Heart left ventricle (tissue), 13 donors: ENCODE data around the gene STPG2.

Experiments
- CTCF ChIP-seq, 12 donors: fragments of 200-600 bp; sonication (generic) in 4 of 12; IDR thresholded peaks; one replicate each; pipeline versions ENCODE4 v1.5.0 to v1.8.0; 2018 to 2022; ENCODE audit warnings: antibody characterized with exemption in 12 of 12, mild to moderate bottlenecking in 5 of 12
- POLR2A ChIP-seq, 2 donors: fragments of 450-650 bp; IDR thresholded peaks; one replicate each; pipeline ENCODE4 v1.6.1; 2017; ENCODE audit warnings: antibody characterized with exemption in 2 of 2, mild to moderate bottlenecking in 2 of 2, moderate library complexity in 2 of 2
- donor health status: ischemic (EF 13 %, LVEDD 7.1; RV severe dilation, severe dysfunction).
- donor health status: DM: no; HTN: yes; CAD: no.
- donor health status: DM: no; HTN: no; CAD: no.
- donor health status: ischemic (EF 25% LVEDD 6.9; RV normal size, moderate dysfunction).
- donor health status: ischemic (EF 25% LVEDD 5.7; RV mildly dilated, moderate dysfunction).
- donor health status: ischemic (EF 35%, LVEDD 5.7; RV mildly dilated, moderate dysfunction).
- donor health status: nonischemic (EF 11% LVEDD 7.7; RV severe dilation, severe dysfunction).
- donor health status: DM: yes; HTN: yes; CAD: no.
- donor health status: PGD.
- donor health status: ischemic (EF 29% LVEDD 5.4; RV normal size, mild dysfunction).
- donor health status: nonischemic (EF 23%, LVEDD 6.1; RV moderate dilation, normal function).

DNA sequence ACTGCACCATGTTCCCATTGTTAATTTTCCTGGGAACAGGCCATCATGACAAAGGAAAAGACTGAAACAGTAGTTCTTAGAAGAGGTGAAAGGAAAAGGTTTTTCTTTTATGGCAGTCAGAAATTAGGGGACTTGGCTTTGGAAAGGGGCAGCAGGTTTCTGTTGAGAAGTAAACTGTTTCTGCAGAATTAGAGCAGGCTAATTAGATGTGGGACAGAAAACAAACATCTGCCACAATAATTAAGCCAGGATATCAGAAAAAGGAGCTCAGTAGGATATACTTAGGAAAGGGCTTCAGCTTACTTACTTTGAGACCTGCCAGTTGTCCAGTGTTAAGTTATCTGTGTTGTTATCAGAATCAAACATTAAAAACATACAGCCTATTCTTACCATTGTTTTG, 36.7 kb upstream of the STPG2 start:
- no peak for TF ChIP-seq CTCF (IDR thresholded peaks at IDR 0.05)
- TF ChIP-seq POLR2A (IDR thresholded peaks at IDR 0.05): no peak
